Breast epithelium (tissue), 3 donors: ENCODE measurements around the gene RAB7A.

Experiments
- POLR2A ChIP-seq: fragments of 450-650 bp; IDR thresholded peaks from one replicate; pipeline ENCODE4 v1.6.1; 2016; ENCODE audit warnings: antibody characterized with exemption, mild to moderate bottlenecking, moderate library complexity
- TF ChIP-seq, protein P1 (sequence below), 3 donors: fragments of 450-650 bp; IDR thresholded peaks; one replicate each; pipeline ENCODE4 v1.5.1; 2016 to 2017; ENCODE audit warnings: antibody characterized with exemption in 3 of 3, mild to moderate bottlenecking in 3 of 3, moderate library complexity in 3 of 3

DNA sequence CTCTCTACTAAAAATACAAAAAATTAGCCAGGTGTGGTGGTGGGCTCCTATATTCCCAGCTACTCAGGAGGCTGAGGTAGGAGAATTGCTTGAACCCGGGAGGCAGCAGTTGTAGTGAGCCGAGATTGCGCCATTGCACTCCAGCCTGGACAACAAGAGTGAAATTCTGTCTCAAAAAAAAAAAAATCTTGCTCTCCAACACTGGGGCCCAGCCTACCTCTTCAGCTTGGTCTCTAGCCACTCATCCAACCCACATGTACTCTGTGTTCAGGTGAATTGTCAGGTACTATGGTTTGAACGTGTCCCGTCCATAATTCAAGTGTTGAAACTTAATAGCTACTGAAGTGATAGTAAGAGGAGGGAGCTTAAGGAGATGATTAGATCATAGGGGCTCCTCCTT, 22.4 kb upstream of the RAB7A start:
- TF ChIP-seq, protein P1, sequence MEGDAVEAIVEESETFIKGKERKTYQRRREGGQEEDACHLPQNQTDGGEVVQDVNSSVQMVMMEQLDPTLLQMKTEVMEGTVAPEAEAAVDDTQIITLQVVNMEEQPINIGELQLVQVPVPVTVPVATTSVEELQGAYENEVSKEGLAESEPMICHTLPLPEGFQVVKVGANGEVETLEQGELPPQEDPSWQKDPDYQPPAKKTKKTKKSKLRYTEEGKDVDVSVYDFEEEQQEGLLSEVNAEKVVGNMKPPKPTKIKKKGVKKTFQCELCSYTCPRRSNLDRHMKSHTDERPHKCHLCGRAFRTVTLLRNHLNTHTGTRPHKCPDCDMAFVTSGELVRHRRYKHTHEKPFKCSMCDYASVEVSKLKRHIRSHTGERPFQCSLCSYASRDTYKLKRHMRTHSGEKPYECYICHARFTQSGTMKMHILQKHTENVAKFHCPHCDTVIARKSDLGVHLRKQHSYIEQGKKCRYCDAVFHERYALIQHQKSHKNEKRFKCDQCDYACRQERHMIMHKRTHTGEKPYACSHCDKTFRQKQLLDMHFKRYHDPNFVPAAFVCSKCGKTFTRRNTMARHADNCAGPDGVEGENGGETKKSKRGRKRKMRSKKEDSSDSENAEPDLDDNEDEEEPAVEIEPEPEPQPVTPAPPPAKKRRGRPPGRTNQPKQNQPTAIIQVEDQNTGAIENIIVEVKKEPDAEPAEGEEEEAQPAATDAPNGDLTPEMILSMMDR (IDR thresholded peaks at IDR 0.05), result no peak
- TF ChIP-seq POLR2A, result no peak
